Prostate gland (tissue), 2 donors: Measurements from ENCODE around the gene NUS1. TPM values are rescaled to one million over a fixed set of nuclear protein-coding genes. Genes with fewer than 3 reads are reported as not detected.
"Not testable (repeated sequence)": the region's sequence is repeated elsewhere in the genome, so short reads cannot be mapped to it uniquely, and the experiment has no call there.

ENCODE experiments used
- DNase-seq: peaks from one replicate; pipeline ENCODE4 v3.0.0-alpha.2; 2019; ENCODE audit warnings: low spot score
- H3K27ac ChIP-seq, 2 donors: fragments of 200-600 bp; sonication (generic); 2 replicates each; pipeline ENCODE4 v1.5.1; 2017 to 2019
- H3K27me3 ChIP-seq: fragments of 200-600 bp; sonication (generic); replicated peaks from 2 replicates; pipeline ENCODE4 v1.5.1; 2019; ENCODE audit not compliant: insufficient read depth
- H3K36me3 ChIP-seq, 2 donors: fragments of 200-600 bp; sonication (generic); 1 replicate in 1 of 2; 2 replicates in 1 of 2; pipeline versions ENCODE4 v1.5.1 to v1.8.1; 2017 to 2019
- H3K4me1 ChIP-seq: fragments of 200-600 bp; sonication (generic); replicated peaks from 2 replicates; pipeline ENCODE4 v1.5.1; 2019
- H3K4me3 ChIP-seq, 2 donors: fragments of 200-600 bp; sonication (generic); 2 replicates each; pipeline ENCODE4 v1.5.1; 2017 to 2019
- H3K9me3 ChIP-seq: fragments of 200-600 bp; sonication (generic); 2 replicates; pipeline ENCODE4 v1.5.1; 2017
- CTCF ChIP-seq, 4 experiments: fragments of 200-600 bp in 2 of 4; fragments of 450-650 bp in 2 of 4; sonication (generic) in 2 of 4; IDR thresholded peaks; 1 replicate in 3 of 4; 2 replicates in 1 of 4; pipeline ENCODE4 v1.5.1; 2016 to 2019; ENCODE audit warnings: antibody characterized with exemption in 4 of 4, mild to moderate bottlenecking in 2 of 4, moderate library complexity in 2 of 4
- POLR2A ChIP-seq: fragments of 450-650 bp; IDR thresholded peaks from one replicate; pipeline ENCODE4 v1.6.1; 2016; ENCODE audit warnings: antibody characterized with exemption, mild to moderate bottlenecking
- POLR2AphosphoS5 ChIP-seq: sonication (generic); formaldehyde crosslinking; IDR thresholded peaks from one replicate; pipeline ENCODE4 v1.6.1; 2017; ENCODE audit warnings: antibody characterized with exemption
- WGBS: methylation state at CpG from one replicate; pipeline ENCODE4 v1.1.5; 2018; 5-methylcytosine and 5-hydroxymethylcytosine counted together
- intact Hi-C: fragments of 100-400 bp; cut with DNase I; formaldehyde crosslinking; loops from one replicate; pipeline ENCODE4 v1.14.2; 2022
- total RNA-seq, 2 donors: library from RNA; depleted of rRNA; stranded (reverse); fragments of >200 nt; gene quantifications; one replicate each; pipeline ENCODE4 v1.1.0, GENCODE V29; 2016

Gene NUS1
- total RNA-seq, 2 donors from 2014 or later = 17.5 to 26.1 TPM

- Histone ChIP-seq H3K9me3 (no peaks in the 10 kb centered on the region), H3K36me3 (no peaks in the 10 kb centered on the region), H3K27ac (no peak overlapping the region), H3K27me3 (no peaks in the 10 kb centered on the region), H3K4me1 (no peaks in the 10 kb centered on the region), H3K4me3 (no peak overlapping the region)
- DNase-seq = no peak
- intact Hi-C loops = no loop called here
- WGBS = 97% methylated on average over 2 of the region's 2 CpGs
- TF ChIP-seq POLR2A (no peak), CTCF (IDR thresholded peaks at IDR 0.05) (no peak), POLR2AphosphoS5 (no peak)
Measured at GRCh38 chr6:117653949-117654348, 21.3 kb upstream of the NUS1 start.

GRCh38 chr6:117655380-117655779 lies 19.9 kb upstream of the NUS1 start:
- no peaks in the 10 kb centered on the region for H3K36me3 ChIP-seq
- intact Hi-C loops = no loop called here
- no peaks in the 10 kb centered on the region for H3K4me1 ChIP-seq
- 87% methylated on average over 2 of the region's 2 CpGs for WGBS
- H3K27ac ChIP-seq = no peak overlapping the region
- no peak overlapping the region for H3K4me3 ChIP-seq
- H3K27me3 ChIP-seq = no peaks in the 10 kb centered on the region
- DNase-seq = no peak
- TF ChIP-seq CTCF (IDR thresholded peaks at IDR 0.05) (no peak), POLR2A (no peak), POLR2AphosphoS5 (no peak)
- H3K9me3 ChIP-seq = no peaks in the 10 kb centered on the region

GRCh38 chr6:117666881-117667280 lies 8.4 kb upstream of the NUS1 start:
- TF ChIP-seq CTCF (IDR thresholded peaks at IDR 0.05) = no peak
- TF ChIP-seq POLR2A = no peak
- no peak for TF ChIP-seq POLR2AphosphoS5
- Histone ChIP-seq H3K4me1 (no peaks in the 10 kb centered on the region), H3K4me3 (no peak overlapping the region), H3K9me3 (no peaks in the 10 kb centered on the region), H3K36me3 (no peaks in the 10 kb centered on the region), H3K27ac (no peak overlapping the region), H3K27me3 (no peaks in the 10 kb centered on the region)
- intact Hi-C loops = no loop called here
- WGBS = 88% methylated on average over 1 of the region's 1 CpG
- DNase-seq = no peak

- no peaks in the 10 kb centered on the region for H3K36me3 ChIP-seq
- H3K9me3 ChIP-seq = no peaks in the 10 kb centered on the region
- H3K4me3 ChIP-seq = no peak overlapping the region
- H3K27ac ChIP-seq = no peak overlapping the region
- DNase-seq = no peak
- no peak for TF ChIP-seq POLR2AphosphoS5
- TF ChIP-seq CTCF (IDR thresholded peaks at IDR 0.05) = no peak
- no peak for TF ChIP-seq POLR2A
- H3K4me1 ChIP-seq = no peaks in the 10 kb centered on the region
- intact Hi-C loops = no loop called here
- no peaks in the 10 kb centered on the region for H3K27me3 ChIP-seq
Measured at GRCh38 chr6:117668736-117669135, 6.5 kb upstream of the NUS1 start.

- Histone ChIP-seq H3K27ac (no peak overlapping the region), H3K4me3 (peak overlapping the region; percentile 53 to 54), H3K27me3 (no peaks in the 10 kb centered on the region), H3K9me3 (no peaks in the 10 kb centered on the region), H3K36me3 (no peaks in the 10 kb centered on the region), H3K4me1 (peaks cover 6% of the 10 kb centered on the region)
- TF ChIP-seq CTCF (IDR thresholded peaks at IDR 0.05) (no peak), POLR2AphosphoS5 (no peak), POLR2A (no peak)
- WGBS = 73% methylated on average over 10 of the region's 10 CpGs
- DNase-seq = no peak
- intact Hi-C loops = no loop called here
Measured at GRCh38 chr6:117674503-117674902, 766 bp upstream of the NUS1 start.

GRCh38 chr6:117675658-117676301 lies 511 bp downstream of the NUS1 start:
- intact Hi-C loops, H3K9me3 ChIP-seq, H3K4me1 ChIP-seq, H3K27me3 ChIP-seq, H3K36me3 ChIP-seq, DNase-seq: not testable (repeated sequence)
- Histone ChIP-seq H3K4me3 (peak overlapping the region; percentile 53 to 54), H3K27ac (peak overlapping the region; percentile 64 to 74)
- WGBS = 1% methylated on average over 58 of the region's 62 CpGs
